GM21737 (cell line): Measurements from ENCODE around the gene THSD7A.

ENCODE experiments used
- ATAC-seq: cut with Tn5 transposase; IDR thresholded peaks from one replicate; pipeline ENCODE4 v1.9.1; 2021; ENCODE audit warnings: mild to moderate bottlenecking, moderate library complexity; ENCODE audit not compliant: unreplicated experiment

Gene THSD7A

GRCh38 chr7:11831736-11832495 lies at the start of gene THSD7A:
Gene THSD7A (minus strand): TSS chr7:11832198. CDS start chr7:11831946, 252 bp downstream.
- no peak for ATAC-seq

- no peak for ATAC-seq
Measured at GRCh38 chr7:11881680-11882079, 49.7 kb upstream of the THSD7A start.

- no peak for ATAC-seq
Measured at GRCh38 chr7:11875635-11876034, 43.6 kb upstream of the THSD7A start.

GRCh38 chr7:11865671-11866070 lies 33.7 kb upstream of the THSD7A start:
- ATAC-seq: no peak

GRCh38 chr7:11858622-11859302 lies 26.8 kb upstream of the THSD7A start:
- no peak for ATAC-seq

GRCh38 chr7:11858026-11858425 lies 26.0 kb upstream of the THSD7A start:
- ATAC-seq: no peak

- no peak for ATAC-seq
Measured at GRCh38 chr7:11848251-11848650, 16.3 kb upstream of the THSD7A start.

GRCh38 chr7:11847336-11847735 lies 15.3 kb upstream of the THSD7A start:
- no peak for ATAC-seq

GRCh38 chr7:11846361-11846955 lies 14.5 kb upstream of the THSD7A start:
- no peak for ATAC-seq

- ATAC-seq: no peak
Measured at GRCh38 chr7:11843113-11843765, 11.2 kb upstream of the THSD7A start.

- ATAC-seq: no peak
Measured at GRCh38 chr7:11841657-11842056, 9.7 kb upstream of the THSD7A start.

- ATAC-seq: no peak
Measured at GRCh38 chr7:11835260-11835659, 3.3 kb upstream of the THSD7A start.

GRCh38 chr7:11833431-11833830 lies 1.4 kb upstream of the THSD7A start:
- ATAC-seq: no peak

GRCh38 chr7:11831156-11831735 lies 752 bp downstream of the THSD7A start:
- ATAC-seq: no peak

GRCh38 chr7:11830582-11831155 lies 1.3 kb downstream of the THSD7A start:
- no peak for ATAC-seq

GRCh38 chr7:11829954-11830353 lies 2.0 kb downstream of the THSD7A start:
- no peak for ATAC-seq

- no peak for ATAC-seq
Measured at GRCh38 chr7:11819947-11820346, 12.1 kb downstream of the THSD7A start.

- ATAC-seq: no peak
Measured at GRCh38 chr7:11819271-11819670, 12.7 kb downstream of the THSD7A start.

- ATAC-seq: no peak
Measured at GRCh38 chr7:11818281-11818680, 13.7 kb downstream of the THSD7A start.

GRCh38 chr7:11817111-11817740 lies 14.8 kb downstream of the THSD7A start:
- ATAC-seq: no peak
